Left ventricle myocardium inferior (tissue), 1 donor: ENCODE results near the gene TNFAIP2. TPM values are rescaled to one million over a fixed set of nuclear protein-coding genes. Genes with fewer than 3 reads are reported as not detected.

Source experiments
- DNase-seq: peaks from one replicate; pipeline ENCODE4 v3.0.0-alpha.2; 2020
- H3K27ac ChIP-seq: fragments of 200-600 bp; replicated peaks from 2 replicates; pipeline ENCODE4 v1.8.0; 2021
- H3K27me3 ChIP-seq: fragments of 200-600 bp; 2 replicates; pipeline ENCODE4 v1.8.0; 2021; ENCODE audit warnings: low read depth
- H3K36me3 ChIP-seq: fragments of 200-600 bp; 2 replicates; pipeline ENCODE4 v1.8.0; 2021
- H3K4me1 ChIP-seq: fragments of 200-600 bp; 2 replicates; pipeline ENCODE4 v1.8.0; 2021
- H3K4me3 ChIP-seq: fragments of 200-600 bp; 2 replicates; pipeline ENCODE4 v1.8.0; 2021; ENCODE audit warnings: mild to moderate bottlenecking, moderate library complexity
- H3K9me3 ChIP-seq: fragments of 200-600 bp; replicated peaks from 2 replicates; pipeline ENCODE4 v1.8.0; 2021
- CTCF ChIP-seq: fragments of 200-600 bp; IDR thresholded peaks from 2 replicates; pipeline ENCODE4 v1.8.0; 2021; ENCODE audit warnings: antibody characterized with exemption, mild to moderate bottlenecking, borderline replicate concordance
- intact Hi-C: fragments of 100-400 bp; cut with micrococcal nuclease; formaldehyde crosslinking; loops from one replicate; pipeline ENCODE4 v1.11.0; 2022
- total RNA-seq: library from RNA; stranded (reverse); fragmentation: NEBNext Ultra II Directional; extraction: Animal tissue kit (Norgen Biotek cat#: 25700); gene quantifications from one replicate; pipeline ENCODE4 v1.2.1, GENCODE V29; 2021
- donor health status: DM: no; HTN: yes; CAD: no; lungs with severe emphysema.

The TNFAIP2 gene
- total RNA-seq, 1 donor from 2014 or later, result 40.1 TPM

- Histone ChIP-seq H3K9me3 (no peaks in the 10 kb centered on the region), H3K27ac (no peak overlapping the region), H3K4me1 (peaks cover 32% of the 10 kb centered on the region), H3K4me3 (peak overlapping the region; percentile 51), H3K36me3 (no peaks in the 10 kb centered on the region), H3K27me3 (peaks cover 68% of the 10 kb centered on the region)
- TF ChIP-seq CTCF, result peak; percentile 28
- DNase-seq, result peak; percentile 64
- intact Hi-C loops, result loop anchor here (10.0 kb wide), 1 partner anchor 81 kb away; no protein-coding TSS in a partner anchor
Observed at GRCh38 chr14:103103461-103104388, 19.5 kb upstream of the TNFAIP2 start.

- TF ChIP-seq CTCF, result no peak
- Histone ChIP-seq H3K36me3 (no peaks in the 10 kb centered on the region), H3K4me3 (peak overlapping the region; percentile 51), H3K27ac (no peak overlapping the region), H3K9me3 (no peaks in the 10 kb centered on the region), H3K4me1 (peaks cover 32% of the 10 kb centered on the region), H3K27me3 (peaks cover 62% of the 10 kb centered on the region)
- intact Hi-C loops, result loop anchor here (10.0 kb wide), 1 partner anchor 80 kb away; no protein-coding TSS in a partner anchor
- no peak for DNase-seq
Observed at GRCh38 chr14:103104389-103104653, 18.9 kb upstream of the TNFAIP2 start.

GRCh38 chr14:103104654-103105452, 18.4 kb upstream of the TNFAIP2 start:
- peak overlapping the region; percentile 51 for H3K4me3 ChIP-seq
- peaks cover 56% of the 10 kb centered on the region for H3K27me3 ChIP-seq
- intact Hi-C loops, result loop anchor here (5.0 to 10.0 kb wide), 2 partner anchors 80 to 187 kb away; no protein-coding TSS in a partner anchor
- DNase-seq, result peak; percentile 73
- no peaks in the 10 kb centered on the region for H3K36me3 ChIP-seq
- no peaks in the 10 kb centered on the region for H3K9me3 ChIP-seq
- H3K4me1 ChIP-seq, result peaks cover 35% of the 10 kb centered on the region
- H3K27ac ChIP-seq, result no peak overlapping the region
- peak; percentile 94 for TF ChIP-seq CTCF

GRCh38 chr14:103105580-103106150, 17.6 kb upstream of the TNFAIP2 start:
- Histone ChIP-seq H3K36me3 (no peaks in the 10 kb centered on the region), H3K4me1 (peaks cover 43% of the 10 kb centered on the region), H3K27me3 (peaks cover 48% of the 10 kb centered on the region), H3K4me3 (no peak overlapping the region), H3K27ac (no peak overlapping the region), H3K9me3 (no peaks in the 10 kb centered on the region)
- intact Hi-C loops, result loop anchor here (5.0 to 10.0 kb wide), 2 partner anchors 79 to 187 kb away; no protein-coding TSS in a partner anchor
- no peak for DNase-seq
- TF ChIP-seq CTCF, result no peak

GRCh38 chr14:103107455-103107854, 15.8 kb upstream of the TNFAIP2 start:
- Histone ChIP-seq H3K4me3 (no peak overlapping the region), H3K27ac (no peak overlapping the region), H3K27me3 (peaks cover 30% of the 10 kb centered on the region), H3K4me1 (peaks cover 55% of the 10 kb centered on the region), H3K9me3 (no peaks in the 10 kb centered on the region), H3K36me3 (no peaks in the 10 kb centered on the region)
- TF ChIP-seq CTCF, result no peak
- DNase-seq, result no peak
- intact Hi-C loops, result loop anchor here (5.0 to 10.0 kb wide), 2 partner anchors 77 to 185 kb away; no protein-coding TSS in a partner anchor
